ENCODE results near the gene TUBGCP5.

Gene TUBGCP5

DNA sequence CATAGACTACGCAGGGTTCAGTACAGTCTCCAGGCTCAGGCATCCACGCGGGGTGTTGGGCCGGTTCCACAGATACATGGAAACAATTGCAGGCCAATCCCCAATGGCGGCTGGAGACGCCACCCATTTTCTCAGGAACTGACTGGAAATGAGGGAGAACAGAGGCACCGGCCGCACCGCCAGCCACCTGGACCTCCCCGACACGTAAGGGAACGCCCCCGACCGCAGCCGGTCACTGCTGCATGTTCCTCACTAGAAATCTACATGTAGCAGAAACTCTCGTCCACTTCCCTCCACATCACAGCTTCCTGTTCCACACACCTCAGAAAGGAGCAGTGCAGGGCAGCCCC, 88.4 kb downstream of the TUBGCP5 start:
- DNase-seq, result no peak

DNA sequence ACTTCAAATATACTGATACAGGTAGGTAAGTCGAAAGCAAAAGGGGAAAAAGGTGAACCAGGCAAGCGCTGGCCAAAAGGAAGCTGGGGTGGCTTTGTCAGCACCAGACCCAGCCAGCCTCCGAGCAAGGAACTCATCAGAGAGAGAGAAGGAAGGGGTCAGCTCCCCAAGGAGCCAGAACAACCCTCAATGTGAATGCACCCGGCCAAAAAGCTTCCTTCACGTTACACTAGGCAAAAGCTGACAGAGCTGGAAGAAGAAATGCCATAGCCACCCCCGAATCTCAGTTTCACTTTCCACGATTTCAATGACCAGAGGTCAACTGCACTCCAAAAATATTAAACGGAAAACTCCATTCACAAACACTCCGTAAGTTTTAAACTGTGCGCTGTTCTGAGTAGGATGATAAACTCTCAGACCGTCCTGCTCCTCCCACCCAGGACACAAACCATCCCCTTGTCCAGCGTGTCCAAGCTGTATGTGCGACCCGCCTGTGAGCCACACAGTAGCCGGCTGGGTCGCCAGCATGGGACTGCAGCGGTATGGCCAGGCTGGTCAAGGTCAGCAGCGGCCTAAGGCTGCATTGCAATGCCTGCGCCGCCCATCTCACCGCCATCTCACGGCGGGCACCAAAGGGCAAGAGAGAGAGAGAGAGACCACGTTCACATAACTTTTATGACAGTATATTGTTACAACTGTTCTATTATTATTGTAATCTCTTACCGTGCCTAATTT, 88.9 kb downstream of the TUBGCP5 start:
- DNase-seq, result no peak
